GM12878 (cell line): Measurements from ENCODE around the gene MLF1. TPM values are rescaled to one million over a fixed set of nuclear protein-coding genes. Genes with fewer than 3 reads are reported as not detected.

Experiments used
- ATAC-seq: fragments of 200-7000 bp; cut with Tn5 transposase; 3 replicates; pipeline ENCODE4 v1.9.1; 2020; ENCODE audit warnings: mild to moderate bottlenecking, moderate library complexity
- BruUV-seq: library from RNA; stranded (reverse); fragments of 400-500 nt; replicated peaks from 2 replicates; lab custom pipeline; 2021; lab: Mats Ljungman, UMichigan
- CTCF ChIA-PET: fragments of 300-600 bp; sonication (Branson Sonifier 250); formaldehyde crosslinking; extraction: SDS; loops from one replicate; lab custom pipeline; 2021; ENCODE audit warnings: inconsistent platforms; lab: Yijun Ruan, JAX
- POLR2A ChIA-PET: fragments of 350-600 bp; formaldehyde crosslinking; extraction: SDS; loops from one replicate; lab custom pipeline; 2021; ENCODE audit warnings: inconsistent platforms; lab: Charles Lee
- RAD21 ChIA-PET: fragments of 300-600 bp; sonication (Branson Sonifier 250); formaldehyde crosslinking; loops from one replicate; lab custom pipeline; 2023; ENCODE audit warnings: antibody characterized with exemption; ENCODE audit not compliant: unreplicated experiment; lab: Charles Lee
- SMC1A ChIA-PET: fragments of 300-600 bp; sonication (Branson Sonifier 250); formaldehyde crosslinking; loops from one replicate; lab custom pipeline; 2023; ENCODE audit not compliant: unreplicated experiment, uncharacterized antibody; lab: Charles Lee
- DNase-seq: peaks from one replicate; pipeline ENCODE4 v3.0.0-alpha.2; 2011; ENCODE audit warnings: low read depth, low spot score
- FAIRE-seq: peaks from 3 replicates; lab custom pipeline; 2011; peaks lifted over from hg19 to GRCh38; lab: Jason Lieb, UNC
- H2AFZ ChIP-seq: 2 replicates; pipeline ENCODE4 v1.6.0; 2011; ENCODE audit warnings: low read depth, low read length, control low read depth; ENCODE audit not compliant: control insufficient read depth
- H3K27ac ChIP-seq: 2 replicates; pipeline ENCODE4 v1.5.1; 2011; ENCODE audit warnings: control low read depth; ENCODE audit not compliant: control insufficient read depth, insufficient read depth
- H3K27me3 ChIP-seq, 2 experiments: replicated peaks in 1 of 2; 2 replicates each; pipeline versions ENCODE4 v1.6.0 to v1.6.1; 2011; ENCODE audit warnings: low read length in 1 of 2; ENCODE audit not compliant: control insufficient read depth in 2 of 2, insufficient read depth in 2 of 2
- H3K36me3 ChIP-seq, 2 experiments: 2 replicates each; pipeline ENCODE4 v1.5.1; 2011; ENCODE audit warnings: low read length in 1 of 2; ENCODE audit not compliant: control insufficient read depth in 2 of 2, insufficient read depth in 2 of 2
- H3K4me1 ChIP-seq: 2 replicates; pipeline ENCODE4 v1.6.1; 2011; ENCODE audit warnings: mild to moderate bottlenecking, low read length, moderate library complexity, mixed read lengths; ENCODE audit not compliant: control insufficient read depth, insufficient read depth
- H3K4me2 ChIP-seq: 2 replicates; pipeline ENCODE4 v1.6.0; 2011; ENCODE audit warnings: control low read depth; ENCODE audit not compliant: control insufficient read depth, insufficient read depth
- H3K4me3 ChIP-seq: fragments of 200-600 bp; sonication (generic); 2 replicates; pipeline ENCODE4 v1.5.1; 2016
- H3K79me2 ChIP-seq: 2 replicates; pipeline ENCODE4 v1.6.0; 2011; ENCODE audit warnings: low read length; ENCODE audit not compliant: control insufficient read depth, insufficient read depth
- H3K9ac ChIP-seq: 2 replicates; pipeline ENCODE4 v1.8.0; 2011; ENCODE audit warnings: low read length, control low read depth, mixed read lengths; ENCODE audit not compliant: control insufficient read depth, insufficient read depth
- H3K9me3 ChIP-seq: replicated peaks from 3 replicates; pipeline ENCODE4 v1.5.1; 2011; ENCODE audit warnings: mild to moderate bottlenecking, low read length; ENCODE audit not compliant: control insufficient read depth, insufficient read depth
- H4K20me1 ChIP-seq: 2 replicates; pipeline ENCODE4 v1.6.0; 2011; ENCODE audit not compliant: control insufficient read depth, insufficient read depth
- CEBPB ChIP-seq, 2 experiments: fragments of 150-350 bp in 1 of 2; IDR thresholded peaks; 2 replicates each; pipeline ENCODE4 v1.6.1; 2012 to 2014; ENCODE audit warnings: low read depth in 2 of 2, low read length in 2 of 2, borderline replicate concordance in 1 of 2, inconsistent platforms in 1 of 2
- CREM ChIP-seq: IDR thresholded peaks from 2 replicates; pipeline ENCODE4 v1.6.1; 2014; ENCODE audit warnings: antibody characterized with exemption, low read depth
- E2F4 ChIP-seq: IDR thresholded peaks from 2 replicates; pipeline ENCODE4 v1.6.1; 2012; ENCODE audit warnings: low read depth, low read length, improper control_type of control experiment
- E4F1 ChIP-seq: fragments of 450-650 bp; IDR thresholded peaks from 2 replicates; pipeline ENCODE4 v1.6.1; 2018; ENCODE audit warnings: borderline replicate concordance, mild to moderate bottlenecking; ENCODE audit not compliant: partially characterized antibody
- FOXK2 ChIP-seq: fragments of 450-650 bp; IDR thresholded peaks from 2 replicates; pipeline ENCODE4 v1.6.1; 2017; ENCODE audit warnings: mild to moderate bottlenecking, moderate library complexity
- GATAD2B ChIP-seq: fragments of 450-650 bp; conservative IDR thresholded peaks from 2 replicates; pipeline ENCODE4 v1.6.1; 2017; ENCODE audit warnings: low read depth, mild to moderate bottlenecking, moderate library complexity
- IKZF2 ChIP-seq, 2 experiments: fragments of 450-650 bp; IDR thresholded peaks; 2 replicates each; pipeline ENCODE4 v1.6.1; 2017; ENCODE audit warnings: mild to moderate bottlenecking in 2 of 2, moderate library complexity in 2 of 2
- JUNB ChIP-seq: IDR thresholded peaks from 2 replicates; pipeline ENCODE4 v1.6.1; 2016; ENCODE audit warnings: antibody characterized with exemption, mild to moderate bottlenecking
- MAX ChIP-seq: IDR thresholded peaks from 2 replicates; pipeline ENCODE4 v1.6.1; 2012; ENCODE audit warnings: low read depth, low read length, improper control_type of control experiment
- MEF2A ChIP-seq: IDR thresholded peaks from 2 replicates; pipeline ENCODE4 v1.6.1; 2011; ENCODE audit warnings: low read depth, mild to moderate bottlenecking, low read length, moderate library complexity; ENCODE audit not compliant: insufficient read depth
- NFXL1 ChIP-seq: fragments of 450-650 bp; IDR thresholded peaks from 2 replicates; pipeline ENCODE4 v1.6.1; 2017; ENCODE audit warnings: antibody characterized with exemption, mild to moderate bottlenecking, borderline replicate concordance
- SMAD5 ChIP-seq: IDR thresholded peaks from 2 replicates; pipeline ENCODE4 v1.6.1; 2016; ENCODE audit warnings: antibody characterized with exemption, low read depth
- SMC3 ChIP-seq: IDR thresholded peaks from 2 replicates; pipeline ENCODE4 v1.6.1; 2011; ENCODE audit warnings: low read length, improper control_type of control experiment, borderline replicate concordance
- ZNF207 ChIP-seq: fragments of 450-650 bp; IDR thresholded peaks from 2 replicates; pipeline ENCODE4 v1.6.1; 2014; ENCODE audit warnings: antibody characterized with exemption, mild to moderate bottlenecking, borderline replicate concordance
- WGBS: methylation state at CpG from one replicate; pipeline ENCODE4 v1.1.6; 2016; ENCODE audit warnings: low lambda C conversion rate; ENCODE audit not compliant: insufficient replicate concordance, insufficient coverage; ENCODE audit errors: missing lambda C conversion rate; 5-methylcytosine and 5-hydroxymethylcytosine counted together
- in situ Hi-C: fragments of 300-500 bp; cut with MboI; formaldehyde crosslinking; loops from 9 replicates; pipeline ENCODE4 v1.14.3; 2018; ENCODE audit warnings: mixed read lengths
- intact Hi-C: fragments of 100-400 bp; cut with micrococcal nuclease; formaldehyde crosslinking; loops from one replicate; pipeline ENCODE4 v1.14.2; 2022; ENCODE audit not compliant: unreplicated experiment
- polyA plus RNA-seq, 11 experiments: library from polyadenylated mRNA; depleted of rRNA in 4 of 11; unstranded in 6 of 11; stranded (reverse) in 5 of 11; fragments of >200 nt; fragmentation: Nextera tagmentation in 4 of 11; fragmentation: Illumina TruSeq in 1 of 11; extraction: Ambion mirVana in 4 of 11; extraction: Trizol in 1 of 11; gene quantifications; 1 replicate in 1 of 11; 2 replicates in 10 of 11; pipeline versions ENCODE4 v1.2.1 to v1.2.3, GENCODE V29; 2011 to 2016; ENCODE audit warnings: inconsistent platforms in 2 of 11, missing spikeins in 2 of 11, low read depth in 1 of 11
- total RNA-seq, 4 experiments: library from RNA; depleted of rRNA in 3 of 4; stranded (reverse); fragments of >200 nt in 3 of 4; fragmentation: Illumina TruSeq in 1 of 4; extraction: Trizol in 1 of 4; gene quantifications; 2 replicates each; pipeline versions ENCODE4 v1.2.1 to v1.2.3, GENCODE V29; 2013 to 2021
- TF ChIP-seq, protein P1 (sequence below): fragments of 450-650 bp; IDR thresholded peaks from 2 replicates; pipeline ENCODE4 v1.6.1; 2014; ENCODE audit warnings: mild to moderate bottlenecking
- TF ChIP-seq, protein P2 (sequence below): IDR thresholded peaks from 2 replicates; pipeline ENCODE4 v1.6.1; 2012; ENCODE audit warnings: low read depth, low read length, improper control_type of control experiment

Gene MLF1
- total and polyA plus RNA-seq, 10 of the 15 experiments (the other 5 are each of a cell fraction or from before 2014, with no cell fraction given): 0.19 to 0.69 (median 0.40) TPM; not detected in 2

- BruUV-seq: no TSS peak
- Histone ChIP-seq H3K9ac (no peak overlapping the region), H3K36me3 (no peaks in the 10 kb centered on the region), H3K27ac (no peak overlapping the region), H4K20me1 (no peaks in the 10 kb centered on the region), H3K9me3 (no peaks in the 10 kb centered on the region), H3K79me2 (no peaks in the 10 kb centered on the region), H2AFZ (no peak overlapping the region), H3K27me3 (no peaks in the 10 kb centered on the region), H3K4me1 (no peaks in the 10 kb centered on the region), H3K4me3 (no peak overlapping the region), H3K4me2 (no peak overlapping the region)
- no peak for DNase-seq
- no peak for ATAC-seq
- ChIA-PET POLR2A (no interaction called here), RAD21 (interaction anchor here (1.1 kb wide), 1 partner anchor 8 kb away, joined by 3 read pairs; no protein-coding TSS in a partner anchor), SMC1A (no interaction called here), CTCF (interaction anchor here (1.0 kb wide), 1 partner anchor 15 kb away, joined by 3 read pairs; no protein-coding TSS in a partner anchor)
- in situ Hi-C loops: loop anchor here (10.0 kb wide), 1 partner anchor 658 kb away; no protein-coding TSS in a partner anchor
- WGBS: 98% methylated on average over 4 of the region's 4 CpGs
- intact Hi-C loops: no loop called here
- FAIRE-seq: no peak
- no peak for TF ChIP-seq ZNF207
- TF ChIP-seq SMAD5: no peak
- TF ChIP-seq, protein P1, sequence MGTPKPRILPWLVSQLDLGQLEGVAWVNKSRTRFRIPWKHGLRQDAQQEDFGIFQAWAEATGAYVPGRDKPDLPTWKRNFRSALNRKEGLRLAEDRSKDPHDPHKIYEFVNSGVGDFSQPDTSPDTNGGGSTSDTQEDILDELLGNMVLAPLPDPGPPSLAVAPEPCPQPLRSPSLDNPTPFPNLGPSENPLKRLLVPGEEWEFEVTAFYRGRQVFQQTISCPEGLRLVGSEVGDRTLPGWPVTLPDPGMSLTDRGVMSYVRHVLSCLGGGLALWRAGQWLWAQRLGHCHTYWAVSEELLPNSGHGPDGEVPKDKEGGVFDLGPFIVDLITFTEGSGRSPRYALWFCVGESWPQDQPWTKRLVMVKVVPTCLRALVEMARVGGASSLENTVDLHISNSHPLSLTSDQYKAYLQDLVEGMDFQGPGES: no peak
- no peak for TF ChIP-seq IKZF2 (IDR thresholded peaks at IDR 0.05)
- no peak for TF ChIP-seq FOXK2
- no peak for TF ChIP-seq JUNB
- no peak for TF ChIP-seq MAX
- TF ChIP-seq MEF2A: no peak
- no peak for TF ChIP-seq E4F1
- TF ChIP-seq E2F4: no peak
- no peak for TF ChIP-seq NFXL1
- TF ChIP-seq CEBPB (IDR thresholded peaks at IDR 0.05; ENCODE audit: borderline replicate concordance in 1 of 2, low read depth in 2 of 2, low read length in 2 of 2): no peak
- no peak for TF ChIP-seq SMC3
- no peak for TF ChIP-seq GATAD2B
- no peak for TF ChIP-seq CREM
- TF ChIP-seq, protein P2, sequence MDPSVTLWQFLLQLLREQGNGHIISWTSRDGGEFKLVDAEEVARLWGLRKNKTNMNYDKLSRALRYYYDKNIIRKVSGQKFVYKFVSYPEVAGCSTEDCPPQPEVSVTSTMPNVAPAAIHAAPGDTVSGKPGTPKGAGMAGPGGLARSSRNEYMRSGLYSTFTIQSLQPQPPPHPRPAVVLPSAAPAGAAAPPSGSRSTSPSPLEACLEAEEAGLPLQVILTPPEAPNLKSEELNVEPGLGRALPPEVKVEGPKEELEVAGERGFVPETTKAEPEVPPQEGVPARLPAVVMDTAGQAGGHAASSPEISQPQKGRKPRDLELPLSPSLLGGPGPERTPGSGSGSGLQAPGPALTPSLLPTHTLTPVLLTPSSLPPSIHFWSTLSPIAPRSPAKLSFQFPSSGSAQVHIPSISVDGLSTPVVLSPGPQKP: no peak
These were observed 48.5 kb upstream of the MLF1 start for GRCh38 chr3:158522221-158523136.
